H9 (cell line): ENCODE data around the gene TGFBRAP1. TPM values are rescaled to one million over a fixed set of nuclear protein-coding genes. Genes with fewer than 3 reads are reported as not detected.

Source experiments
- DNase-seq: peaks from one replicate; pipeline ENCODE4 v3.0.0-alpha.2; 2017
- H2AFZ ChIP-seq: one replicate; pipeline ENCODE4 v1.6.1; 2013; ENCODE audit warnings: mild to moderate bottlenecking, low read length, control low read depth, moderate library complexity
- H2AK5ac ChIP-seq: 2 replicates; pipeline ENCODE4 v1.6.1; 2013; ENCODE audit warnings: low read length, control low read depth, mixed read lengths; ENCODE audit not compliant: insufficient read length
- H2BK120ac ChIP-seq: one replicate; pipeline ENCODE4 v1.6.1; 2013; ENCODE audit warnings: low read depth, mild to moderate bottlenecking, low read length, control low read depth, inconsistent platforms; ENCODE audit not compliant: poor library complexity, severe bottlenecking
- H2BK12ac ChIP-seq: 2 replicates; pipeline ENCODE4 v1.6.1; 2013; ENCODE audit warnings: low read length, control low read depth, mixed read lengths, low read depth; ENCODE audit not compliant: insufficient read length
- H2BK15ac ChIP-seq: 2 replicates; pipeline ENCODE4 v1.6.1; 2013; ENCODE audit warnings: low read depth, low read length, control low read depth
- H2BK20ac ChIP-seq: one replicate; pipeline ENCODE4 v1.6.1; 2013; ENCODE audit warnings: low read depth, mild to moderate bottlenecking, low read length, control low read depth, inconsistent platforms; ENCODE audit not compliant: poor library complexity, severe bottlenecking
- H2BK5ac ChIP-seq: 2 replicates; pipeline ENCODE4 v1.6.1; 2013; ENCODE audit warnings: low read length, control low read depth, mixed read lengths; ENCODE audit not compliant: insufficient read length
- H3K14ac ChIP-seq: 2 replicates; pipeline ENCODE4 v1.6.1; 2013; ENCODE audit warnings: low read length, control low read depth; ENCODE audit not compliant: insufficient read depth
- H3K18ac ChIP-seq: 2 replicates; pipeline ENCODE4 v1.6.1; 2013; ENCODE audit warnings: low read depth, mild to moderate bottlenecking, mixed read lengths, low read length, control low read depth; ENCODE audit not compliant: insufficient read length
- H3K23ac ChIP-seq: 2 replicates; pipeline ENCODE4 v1.6.1; 2013; ENCODE audit warnings: low read length, control low read depth, mixed read lengths, low read depth; ENCODE audit not compliant: insufficient read length
- H3K23me2 ChIP-seq: 2 replicates; pipeline ENCODE4 v1.6.1; 2013; ENCODE audit warnings: low read depth, mild to moderate bottlenecking, mixed read lengths, low read length, control low read depth; ENCODE audit not compliant: insufficient read length, poor library complexity, severe bottlenecking
- H3K27ac ChIP-seq: 2 replicates; pipeline ENCODE4 v1.5.1; 2013; ENCODE audit warnings: low read length, control low read depth, mixed read lengths, low read depth; ENCODE audit not compliant: insufficient read length
- H3K27me3 ChIP-seq: 2 replicates; pipeline ENCODE4 v1.6.1; 2013; ENCODE audit warnings: low read length, control low read depth, inconsistent platforms; ENCODE audit not compliant: insufficient read depth
- H3K4ac ChIP-seq: 2 replicates; pipeline ENCODE4 v1.6.1; 2013; ENCODE audit warnings: low read depth, mild to moderate bottlenecking, control low read depth, inconsistent platforms, low read length, moderate library complexity
- H3K4me1 ChIP-seq: 2 replicates; pipeline ENCODE4 v1.6.1; 2013; ENCODE audit warnings: low read length, control low read depth, inconsistent platforms; ENCODE audit not compliant: insufficient read depth
- H3K4me2 ChIP-seq: 2 replicates; pipeline ENCODE4 v1.6.1; 2013; ENCODE audit warnings: low read length, control low read depth, mixed read lengths; ENCODE audit not compliant: insufficient read length, insufficient read depth
- H3K56ac ChIP-seq: 2 replicates; pipeline ENCODE4 v1.6.1; 2013; ENCODE audit warnings: low read depth, mild to moderate bottlenecking, mixed read lengths, low read length, control low read depth; ENCODE audit not compliant: insufficient read length
- H3K79me1 ChIP-seq: 2 replicates; pipeline ENCODE4 v1.6.1; 2013; ENCODE audit warnings: low read depth, mild to moderate bottlenecking, moderate library complexity, low read length, control low read depth, inconsistent platforms; ENCODE audit not compliant: insufficient read depth, poor library complexity, severe bottlenecking
- H3K79me2 ChIP-seq: 2 replicates; pipeline ENCODE4 v1.6.1; 2013; ENCODE audit warnings: low read length, control low read depth, inconsistent platforms; ENCODE audit not compliant: insufficient read depth
- H3K9ac ChIP-seq: 2 replicates; pipeline ENCODE4 v1.6.1; 2013; ENCODE audit warnings: low read length, control low read depth, mixed read lengths; ENCODE audit not compliant: insufficient read length; ENCODE audit errors: extremely low read depth
- H3K9me3 ChIP-seq: one replicate; pipeline ENCODE4 v1.6.1; 2013; ENCODE audit warnings: low read depth, low read length, inconsistent platforms; ENCODE audit not compliant: control insufficient read depth
- H3T11ph ChIP-seq: one replicate; pipeline ENCODE4 v1.6.1; 2013; ENCODE audit warnings: mild to moderate bottlenecking, low read length, control low read depth, inconsistent platforms
- H4K20me1 ChIP-seq: one replicate; pipeline ENCODE4 v1.6.1; 2013; ENCODE audit not compliant: control insufficient read depth, insufficient read length, insufficient read depth
- H4K5ac ChIP-seq: 2 replicates; pipeline ENCODE4 v1.6.1; 2013; ENCODE audit warnings: low read depth, mild to moderate bottlenecking, mixed read lengths, low read length, control low read depth; ENCODE audit not compliant: insufficient read length
- H4K8ac ChIP-seq: replicated peaks from 2 replicates; pipeline ENCODE4 v1.6.1; 2013; ENCODE audit warnings: low read length, control low read depth, mixed read lengths, low read depth; ENCODE audit not compliant: insufficient read length
- H4K91ac ChIP-seq: 2 replicates; pipeline ENCODE4 v1.6.1; 2013; ENCODE audit warnings: low read depth, mild to moderate bottlenecking, moderate library complexity, mixed read lengths, low read length, control low read depth; ENCODE audit not compliant: insufficient read length
- H3K27ac Mint-ChIP-seq, 3 experiments: 2 replicates in 2 of 3; 3 replicates in 1 of 3; pipeline ENCODE4 v1.8.0; 2020 to 2021; ENCODE audit warnings: mixed read lengths in 3 of 3, mild to moderate bottlenecking in 1 of 3, moderate library complexity in 1 of 3
- H3K27me3 Mint-ChIP-seq: 2 replicates; pipeline ENCODE4 v1.8.0; 2021; ENCODE audit warnings: low read depth, mild to moderate bottlenecking, moderate library complexity, mixed read lengths
- H3K36me3 Mint-ChIP-seq, 3 experiments: 2 replicates in 2 of 3; 3 replicates in 1 of 3; pipeline ENCODE4 v1.8.0; 2020 to 2021; ENCODE audit warnings: low read depth in 3 of 3, mixed read lengths in 3 of 3; ENCODE audit not compliant: insufficient read depth in 1 of 3
- H3K4me1 Mint-ChIP-seq, 2 experiments: 2 replicates each; pipeline ENCODE4 v1.8.0; 2020; ENCODE audit warnings: mixed read lengths in 2 of 2
- H3K4me3 Mint-ChIP-seq, 2 experiments: 2 replicates in 1 of 2; 3 replicates in 1 of 2; pipeline ENCODE4 v1.8.0; 2020 to 2021; ENCODE audit warnings: mild to moderate bottlenecking in 2 of 2, mixed read lengths in 2 of 2, moderate library complexity in 1 of 2
- H3K9me3 Mint-ChIP-seq, 2 experiments: 2 replicates in 1 of 2; 3 replicates in 1 of 2; pipeline ENCODE4 v1.8.0; 2020; ENCODE audit warnings: mild to moderate bottlenecking in 2 of 2, mixed read lengths in 2 of 2, moderate library complexity in 1 of 2
- WGBS: extraction: QIAGEN DNeasy Blood & Tissue Kit; methylation state at CpG from one replicate; pipeline ENCODE4 v1.1.7; 2013; ENCODE audit warnings: missing lambda C conversion rate, low lambda C conversion rate, mixed read lengths; ENCODE audit not compliant: insufficient read length; ENCODE audit errors: extremely low coverage; 5-methylcytosine and 5-hydroxymethylcytosine counted together
- total RNA-seq: library from RNA; stranded (reverse); gene quantifications from 2 replicates; pipeline ENCODE4 v1.2.1, GENCODE V29; 2021
- TF ChIP-seq, protein P1 (sequence below): fragments of 200-600 bp; sonication (generic); conservative IDR thresholded peaks from 3 replicates; pipeline ENCODE4 v1.8.0; 2021; ENCODE audit warnings: antibody characterized with exemption, mild to moderate bottlenecking

The TGFBRAP1 gene
- total RNA-seq, 1 experiment from 2014 or later: 23.6 TPM

DNA sequence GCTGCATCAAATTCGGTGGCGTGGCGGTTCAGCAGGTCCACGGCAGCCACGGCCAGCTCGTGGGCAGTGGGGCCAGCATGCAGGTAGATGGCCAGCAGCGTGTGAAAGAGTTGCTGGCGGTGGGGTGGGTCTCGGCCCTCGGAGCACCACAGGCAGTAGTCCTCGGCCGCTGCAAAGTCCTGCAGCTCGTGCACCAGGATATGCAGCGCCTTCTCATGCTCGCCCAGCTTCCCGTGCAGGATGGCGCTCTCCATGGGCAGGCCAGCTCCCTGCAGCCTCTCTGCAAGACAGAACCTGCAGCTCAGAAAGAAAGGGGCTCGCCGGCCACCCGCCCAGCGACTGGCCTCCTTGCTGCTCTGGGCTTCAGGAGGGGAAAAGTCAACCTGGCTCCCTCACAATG is 60.1 kb downstream of the TGFBRAP1 start:
- H3K27ac Mint-ChIP-seq: no peak overlapping the region
- Histone ChIP-seq H3K14ac (no peak overlapping the region), H3K4ac (no peak overlapping the region), H2AK5ac (no peak overlapping the region), H4K5ac (no peak overlapping the region), H2BK5ac (no peak overlapping the region), H3K23me2 (no peaks in the 10 kb centered on the region), H3K56ac (no peak overlapping the region), H4K91ac (no peak overlapping the region), H2BK120ac (no peak overlapping the region), H2AFZ (no peak overlapping the region), H2BK15ac (no peak overlapping the region), H3K4me2 (no peak overlapping the region), H2BK20ac (no peak overlapping the region), H3K23ac (no peak overlapping the region), H3K18ac (no peak overlapping the region), H3K9ac (no peak overlapping the region), H4K8ac (no peak overlapping the region), H3K9me3 (no peaks in the 10 kb centered on the region), H3K27ac (no peak overlapping the region), H3K4me1 (no peaks in the 10 kb centered on the region), H4K20me1 (no peaks in the 10 kb centered on the region), H3K27me3 (no peaks in the 10 kb centered on the region), H2BK12ac (no peak overlapping the region), H3K79me1 (no peaks in the 10 kb centered on the region), H3K79me2 (no peaks in the 10 kb centered on the region), H3T11ph (no peak overlapping the region)
- TF ChIP-seq, protein P1, sequence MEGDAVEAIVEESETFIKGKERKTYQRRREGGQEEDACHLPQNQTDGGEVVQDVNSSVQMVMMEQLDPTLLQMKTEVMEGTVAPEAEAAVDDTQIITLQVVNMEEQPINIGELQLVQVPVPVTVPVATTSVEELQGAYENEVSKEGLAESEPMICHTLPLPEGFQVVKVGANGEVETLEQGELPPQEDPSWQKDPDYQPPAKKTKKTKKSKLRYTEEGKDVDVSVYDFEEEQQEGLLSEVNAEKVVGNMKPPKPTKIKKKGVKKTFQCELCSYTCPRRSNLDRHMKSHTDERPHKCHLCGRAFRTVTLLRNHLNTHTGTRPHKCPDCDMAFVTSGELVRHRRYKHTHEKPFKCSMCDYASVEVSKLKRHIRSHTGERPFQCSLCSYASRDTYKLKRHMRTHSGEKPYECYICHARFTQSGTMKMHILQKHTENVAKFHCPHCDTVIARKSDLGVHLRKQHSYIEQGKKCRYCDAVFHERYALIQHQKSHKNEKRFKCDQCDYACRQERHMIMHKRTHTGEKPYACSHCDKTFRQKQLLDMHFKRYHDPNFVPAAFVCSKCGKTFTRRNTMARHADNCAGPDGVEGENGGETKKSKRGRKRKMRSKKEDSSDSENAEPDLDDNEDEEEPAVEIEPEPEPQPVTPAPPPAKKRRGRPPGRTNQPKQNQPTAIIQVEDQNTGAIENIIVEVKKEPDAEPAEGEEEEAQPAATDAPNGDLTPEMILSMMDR: no peak
- peaks cover 11 to 85% (median 35%) of the 10 kb centered on the region in 3 experiments; a peak in 6 of 7 replicates for H3K36me3 Mint-ChIP-seq
- no peaks in the 10 kb centered on the region for H3K4me1 Mint-ChIP-seq
- no peak overlapping the region for H3K4me3 Mint-ChIP-seq
- no peaks in the 10 kb centered on the region for H3K9me3 Mint-ChIP-seq
- no CpG with 5 or more reads among the region's 21 CpGs for WGBS
- no peak for DNase-seq
- no peaks in the 10 kb centered on the region for H3K27me3 Mint-ChIP-seq
